Upper lobe of left lung (tissue), 4 donors: ENCODE results near the gene CUBN.

ENCODE experiments used
- POLR2A ChIP-seq, 4 donors: fragments of 450-650 bp; IDR thresholded peaks; one replicate each; pipeline ENCODE4 v1.5.1; 2016 to 2017; ENCODE audit warnings: antibody characterized with exemption in 4 of 4, mild to moderate bottlenecking in 2 of 4
- TF ChIP-seq, protein P1 (sequence below), 6 experiments: fragments of 450-650 bp in 4 of 6; fragments of 200-600 bp in 2 of 6; sonication (generic) in 2 of 6; IDR thresholded peaks; one replicate each; pipeline ENCODE4 v1.5.1; 2016 to 2019; ENCODE audit warnings: antibody characterized with exemption in 6 of 6

DNA sequence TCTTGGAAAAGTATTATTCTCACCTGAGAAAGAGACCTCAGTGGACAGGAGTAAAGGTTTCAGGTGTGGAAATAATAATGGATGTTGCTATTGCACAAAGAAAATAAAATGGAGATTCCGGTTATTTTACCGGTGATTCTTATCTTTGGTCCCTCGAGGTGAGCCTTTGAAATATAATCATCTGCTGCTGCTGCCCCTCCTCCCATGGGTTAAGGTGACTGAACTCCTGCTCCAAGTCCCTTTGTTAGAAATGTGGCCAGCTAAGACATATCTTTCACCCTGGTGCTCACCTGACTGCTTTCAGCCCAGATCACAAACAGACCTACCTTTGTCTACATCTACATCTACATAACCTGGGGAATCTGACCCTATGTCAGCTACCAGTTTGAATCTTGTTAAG lies 5.7 kb downstream of the CUBN start:
- TF ChIP-seq, protein P1, sequence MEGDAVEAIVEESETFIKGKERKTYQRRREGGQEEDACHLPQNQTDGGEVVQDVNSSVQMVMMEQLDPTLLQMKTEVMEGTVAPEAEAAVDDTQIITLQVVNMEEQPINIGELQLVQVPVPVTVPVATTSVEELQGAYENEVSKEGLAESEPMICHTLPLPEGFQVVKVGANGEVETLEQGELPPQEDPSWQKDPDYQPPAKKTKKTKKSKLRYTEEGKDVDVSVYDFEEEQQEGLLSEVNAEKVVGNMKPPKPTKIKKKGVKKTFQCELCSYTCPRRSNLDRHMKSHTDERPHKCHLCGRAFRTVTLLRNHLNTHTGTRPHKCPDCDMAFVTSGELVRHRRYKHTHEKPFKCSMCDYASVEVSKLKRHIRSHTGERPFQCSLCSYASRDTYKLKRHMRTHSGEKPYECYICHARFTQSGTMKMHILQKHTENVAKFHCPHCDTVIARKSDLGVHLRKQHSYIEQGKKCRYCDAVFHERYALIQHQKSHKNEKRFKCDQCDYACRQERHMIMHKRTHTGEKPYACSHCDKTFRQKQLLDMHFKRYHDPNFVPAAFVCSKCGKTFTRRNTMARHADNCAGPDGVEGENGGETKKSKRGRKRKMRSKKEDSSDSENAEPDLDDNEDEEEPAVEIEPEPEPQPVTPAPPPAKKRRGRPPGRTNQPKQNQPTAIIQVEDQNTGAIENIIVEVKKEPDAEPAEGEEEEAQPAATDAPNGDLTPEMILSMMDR (IDR thresholded peaks at IDR 0.05), result no peak
- TF ChIP-seq POLR2A (IDR thresholded peaks at IDR 0.05), result no peak
